Stimulated activated CD8-positive, alpha-beta memory T cell treated with anti-CD3 and anti-CD28 coated beads, Interleukin-7, amount 100 ng/mL, for 1 hour (primary cell): ENCODE measurements around the gene GAB3.
"Not testable (repeated sequence)": the region's sequence is repeated elsewhere in the genome, so short reads cannot be mapped to it uniquely, and the experiment has no call there.

Experiments
- DNase-seq, 2 donors: peaks; one replicate each; pipeline ENCODE4 v3.0.0-alpha.2; 2020; ENCODE audit warnings: low read depth in 2 of 2

Gene GAB3

DNA sequence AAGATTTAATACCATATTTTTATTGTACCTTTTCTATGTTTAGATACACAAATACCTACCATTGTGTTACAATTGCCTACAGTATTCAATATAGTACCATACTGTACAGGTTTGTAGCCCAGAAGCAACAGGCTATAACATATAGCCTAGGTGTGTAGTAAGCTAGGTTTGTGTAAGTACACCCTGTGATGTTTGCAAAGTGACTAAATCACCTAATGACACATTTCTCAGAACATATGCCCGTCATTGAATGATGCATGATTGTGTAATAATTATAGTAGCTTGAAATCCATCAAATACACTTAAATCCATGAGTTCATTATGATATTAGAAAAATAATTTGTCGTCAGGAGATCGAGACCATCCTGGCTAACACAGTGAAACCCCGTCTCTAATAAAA, 30.8 kb downstream of the GAB3 start:
- no peak for DNase-seq

DNA sequence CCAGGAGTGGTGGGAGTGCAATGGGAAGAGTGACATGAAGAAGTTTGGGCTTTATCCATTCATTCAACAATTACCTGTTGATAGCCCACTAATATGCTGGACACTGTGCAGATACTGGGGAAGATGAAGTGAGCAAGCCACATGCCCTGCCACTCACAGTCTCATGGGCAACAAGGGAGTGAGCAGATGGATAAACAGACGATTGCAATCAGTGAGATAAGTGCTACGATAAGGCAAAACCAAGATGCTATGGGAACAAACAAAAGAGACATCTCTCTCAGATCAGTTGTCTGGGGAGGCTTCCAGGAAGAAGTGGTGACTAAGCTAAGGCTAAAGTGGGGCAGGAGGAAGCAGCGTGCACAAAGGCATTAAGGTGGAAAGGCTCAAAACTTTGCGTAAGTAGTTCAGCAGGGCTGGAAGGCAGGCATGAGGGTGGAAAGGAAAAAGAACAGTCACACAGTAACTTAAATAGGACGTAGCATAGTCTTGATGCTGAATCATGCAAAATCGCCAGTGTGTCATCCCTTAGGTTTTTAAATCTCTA, 31.7 kb downstream of the GAB3 start:
- no peak for DNase-seq

DNA sequence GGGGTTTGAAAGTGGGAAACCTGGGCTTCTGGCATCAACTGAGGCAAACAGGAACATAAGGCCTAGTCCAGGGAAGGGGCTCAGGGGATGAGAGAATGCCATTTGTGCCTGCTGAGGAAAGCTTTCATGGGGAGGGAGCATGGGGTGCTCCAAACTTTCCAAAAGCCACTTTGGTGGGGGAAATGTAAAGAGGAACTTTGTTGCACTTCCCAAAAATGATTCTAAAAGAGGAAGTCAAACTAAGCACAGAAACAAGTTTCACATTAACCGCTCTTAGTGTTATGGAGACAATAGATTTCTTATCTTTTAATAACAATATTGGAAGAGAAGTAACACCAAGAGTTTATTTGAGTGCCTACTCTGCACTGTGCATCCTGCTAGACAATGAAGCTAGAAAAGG, 32.3 kb downstream of the GAB3 start:
- DNase-seq: no peak

DNA sequence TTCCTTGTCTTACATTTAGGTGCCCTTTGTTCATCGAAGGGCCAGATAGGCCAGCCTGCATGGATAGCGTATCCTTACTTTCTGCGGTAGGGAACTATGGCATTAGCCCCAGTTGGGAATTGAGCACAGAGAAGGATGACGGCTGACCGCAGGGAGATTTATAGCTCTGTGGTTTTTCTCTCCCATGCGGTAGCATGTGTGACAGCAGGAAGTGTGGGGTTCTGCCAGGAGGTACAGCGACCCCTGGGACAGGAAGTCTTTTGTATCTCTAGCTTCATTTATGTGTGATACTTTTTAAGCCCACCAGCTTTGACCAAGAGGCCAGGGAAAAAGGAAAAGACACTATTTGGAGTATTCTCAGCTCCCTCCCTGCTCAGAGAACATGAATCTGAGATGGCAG, 33.1 kb downstream of the GAB3 start:
- DNase-seq: no peak

DNA sequence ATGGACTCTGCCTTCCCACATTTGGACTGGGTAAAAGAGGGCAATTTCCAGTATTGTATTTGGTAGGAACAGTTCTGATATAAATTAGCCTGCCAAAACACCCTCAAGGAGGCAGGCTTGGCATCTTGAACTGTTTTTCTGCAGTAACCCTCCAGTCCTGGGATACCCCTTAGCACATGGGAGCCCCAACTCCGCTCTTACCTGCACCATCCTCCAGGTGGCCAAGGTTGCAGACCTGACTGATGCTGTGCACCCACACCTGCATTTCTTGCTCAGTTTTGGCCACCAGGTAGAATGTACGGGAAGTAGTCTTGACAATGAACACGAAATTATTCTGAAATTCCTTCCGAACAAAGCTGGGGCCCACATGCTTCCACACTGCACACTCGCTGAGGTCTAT, 35.1 kb downstream of the GAB3 start:
- DNase-seq: no peak

DNA sequence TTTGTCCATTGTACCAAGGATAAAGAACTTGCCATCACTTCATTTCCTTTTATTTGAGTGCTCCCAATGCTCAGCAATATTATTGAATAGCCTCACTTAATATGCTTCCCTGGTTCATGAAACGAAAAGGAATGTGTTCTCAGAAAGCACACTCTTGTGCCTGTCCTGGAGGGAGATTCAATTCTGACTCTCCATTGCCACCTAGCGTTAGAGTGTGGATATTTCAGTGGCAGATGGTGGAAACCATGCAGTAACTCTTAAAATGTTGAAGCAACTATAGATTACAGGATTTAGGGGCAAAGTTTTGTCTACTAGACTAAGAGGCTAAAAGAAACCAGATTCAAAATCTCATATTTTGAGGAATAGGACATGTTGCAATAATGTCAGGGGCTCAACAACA, 36.0 kb downstream of the GAB3 start:
- no peak for DNase-seq

DNA sequence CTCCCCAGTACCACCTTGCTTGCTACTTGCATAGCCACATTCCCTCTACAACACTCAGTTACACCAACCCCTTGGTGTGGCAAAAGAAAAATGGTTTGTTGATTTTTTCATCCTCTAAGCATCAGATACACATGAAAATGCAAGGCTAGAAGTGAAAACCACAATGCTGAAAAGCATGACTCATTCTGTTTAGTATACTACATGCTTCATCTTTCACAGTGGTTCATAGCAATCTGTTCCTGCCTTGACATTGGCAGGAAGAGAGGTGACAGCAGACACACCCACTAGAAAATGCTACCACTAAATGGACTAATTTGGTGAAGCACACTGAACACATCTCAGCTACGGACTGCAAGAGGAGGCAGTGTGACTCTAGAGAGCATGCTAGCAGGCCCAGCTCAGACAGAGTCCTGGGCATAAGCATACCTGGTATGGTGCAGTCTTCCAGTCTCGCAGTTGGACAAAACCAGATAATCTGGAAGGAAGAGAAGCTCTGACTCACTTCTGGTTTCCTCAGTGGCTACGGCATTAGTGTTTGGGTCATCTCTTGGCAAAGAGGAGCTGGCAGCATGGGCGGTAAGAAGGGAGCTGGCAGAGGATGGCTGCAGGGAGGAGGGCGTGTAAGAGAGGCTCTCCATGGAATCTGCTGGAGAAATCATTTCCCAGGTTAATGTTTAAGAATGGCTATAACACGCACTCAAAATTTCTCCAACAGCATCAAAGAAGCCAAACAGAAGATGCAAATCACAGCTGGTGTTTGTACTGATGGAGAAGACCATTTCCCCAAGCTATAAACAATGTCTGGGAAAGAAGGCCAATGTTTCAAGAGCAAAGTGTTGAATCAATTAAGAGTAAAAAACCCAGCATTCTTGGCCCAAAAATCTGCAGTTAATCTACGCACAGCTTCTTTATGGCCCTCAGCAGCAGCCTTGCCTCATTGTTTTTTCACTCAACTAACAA, 37.8 kb downstream of the GAB3 start:
- no peak for DNase-seq

DNA sequence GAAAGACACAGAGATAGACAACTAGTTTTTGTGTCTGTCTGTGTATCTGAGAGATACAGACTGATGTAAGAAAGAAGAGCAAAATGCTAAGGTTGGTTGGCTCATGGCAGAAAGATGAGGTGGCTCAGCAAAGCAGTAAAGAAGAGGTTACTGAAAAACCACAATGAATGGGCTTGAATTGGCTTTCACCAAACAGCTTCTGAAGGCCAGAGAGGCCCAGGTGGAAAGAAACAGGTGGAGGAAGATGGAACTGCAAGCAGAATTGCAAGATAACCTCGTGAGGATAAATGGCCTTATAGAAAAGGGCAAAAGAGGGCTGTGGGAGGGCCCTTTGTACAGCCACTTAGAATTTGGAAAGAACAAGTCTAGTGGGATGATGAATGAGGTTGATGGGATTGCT, 39.6 kb downstream of the GAB3 start:
- DNase-seq: no peak

DNA sequence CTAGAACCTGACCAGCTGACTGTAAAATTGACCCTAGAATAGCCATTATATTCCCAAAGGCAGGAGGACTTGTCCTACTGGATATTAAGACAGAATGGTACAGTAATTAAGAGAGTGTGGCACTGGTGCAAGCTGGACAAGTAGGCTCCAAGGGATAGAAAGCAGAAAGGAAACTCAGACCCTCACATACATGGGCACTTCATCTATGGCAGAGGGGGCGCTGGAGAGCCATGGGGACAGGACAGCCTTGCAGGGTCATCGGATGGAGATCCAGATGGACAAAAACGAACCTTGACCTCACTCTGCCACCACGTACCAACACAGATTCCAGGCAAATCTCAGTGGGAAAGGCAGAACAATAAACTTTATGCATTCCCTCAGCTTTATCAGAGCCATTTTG, 40.6 kb downstream of the GAB3 start:
- DNase-seq: no peak

DNA sequence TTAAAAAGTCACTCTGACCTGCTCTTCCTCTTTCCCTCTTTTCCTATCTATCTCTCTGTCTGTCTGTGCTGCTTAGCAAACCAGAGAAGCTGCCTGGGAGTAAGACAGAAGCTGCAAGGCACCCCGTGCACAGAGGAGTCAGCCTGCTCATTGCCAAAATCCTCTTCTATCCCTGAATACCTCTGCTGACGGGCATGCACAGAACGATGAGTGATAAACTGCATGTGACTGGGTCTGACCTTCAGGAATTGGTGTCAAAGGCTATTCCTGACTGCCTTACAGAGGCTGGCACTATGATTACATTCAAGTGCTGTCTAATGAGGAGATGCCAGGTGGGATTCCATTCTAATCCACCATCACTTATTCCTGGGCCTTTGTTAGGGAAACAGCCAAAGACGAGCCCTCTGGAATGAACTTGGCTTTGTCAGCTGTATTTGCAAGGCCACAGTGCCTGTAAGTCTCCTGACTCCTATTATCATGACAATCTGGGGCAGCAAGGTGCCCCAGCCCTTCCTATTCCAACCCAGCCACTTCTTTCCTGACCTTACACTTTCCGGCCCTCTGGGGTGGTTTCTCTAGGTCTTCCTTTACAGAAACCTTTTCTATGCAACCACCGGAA, 52.1 kb downstream of the GAB3 start:
- no peak for DNase-seq

DNA sequence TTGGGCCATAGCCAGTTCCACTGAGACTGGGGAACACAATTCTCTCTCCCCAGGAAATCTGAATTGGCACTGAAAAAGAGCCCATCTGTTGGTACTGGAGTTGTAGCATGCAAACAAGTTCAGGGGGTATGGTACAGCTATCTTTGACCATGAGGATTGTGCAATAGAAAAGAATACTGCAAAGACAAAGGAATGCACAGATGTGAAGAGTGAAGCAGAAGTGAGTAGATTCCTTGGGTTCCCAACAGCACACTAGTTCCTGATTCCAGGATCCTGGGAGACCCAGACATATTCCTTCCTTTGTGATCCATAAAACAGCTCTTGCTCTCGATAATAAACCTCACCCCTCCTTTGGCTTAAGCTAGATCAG, 54.2 kb downstream of the GAB3 start:
- DNase-seq: no peak

DNA sequence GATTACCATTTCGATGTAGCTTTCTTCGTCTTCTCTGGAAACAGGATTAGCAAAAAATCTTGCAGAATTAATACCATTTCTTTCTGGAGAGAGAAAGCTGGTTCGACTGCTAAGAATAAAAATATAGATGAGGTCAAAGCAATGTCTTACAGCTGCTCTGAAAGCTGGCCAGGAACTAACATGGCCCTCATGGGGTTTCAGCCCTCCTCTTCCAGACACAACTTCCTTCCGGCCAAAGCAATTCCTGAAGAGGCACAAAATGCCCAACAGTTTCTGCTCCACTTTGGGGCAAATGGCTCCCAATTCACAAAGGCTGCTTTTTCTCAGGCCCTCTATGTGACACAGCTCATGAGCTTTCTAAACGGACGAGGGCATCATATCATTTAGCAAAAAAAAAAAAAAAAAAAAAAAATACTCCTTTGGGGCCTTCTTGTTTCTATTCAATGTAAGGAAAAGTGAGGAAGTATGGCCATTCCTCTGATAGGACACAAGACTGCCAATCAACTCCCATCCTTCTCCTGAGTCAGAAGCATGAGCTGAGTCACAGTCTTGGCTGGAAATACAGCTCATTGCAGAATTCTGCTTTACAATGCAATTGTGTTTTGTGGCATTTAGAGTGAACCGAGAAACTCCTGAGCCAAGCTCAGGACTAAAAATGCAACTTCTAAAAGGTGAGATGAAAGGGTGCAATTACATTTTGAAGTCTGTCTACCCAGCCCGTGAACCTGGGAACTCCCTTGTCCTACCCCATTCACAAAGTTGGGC, 54.8 kb downstream of the GAB3 start:
- no peak for DNase-seq

DNA sequence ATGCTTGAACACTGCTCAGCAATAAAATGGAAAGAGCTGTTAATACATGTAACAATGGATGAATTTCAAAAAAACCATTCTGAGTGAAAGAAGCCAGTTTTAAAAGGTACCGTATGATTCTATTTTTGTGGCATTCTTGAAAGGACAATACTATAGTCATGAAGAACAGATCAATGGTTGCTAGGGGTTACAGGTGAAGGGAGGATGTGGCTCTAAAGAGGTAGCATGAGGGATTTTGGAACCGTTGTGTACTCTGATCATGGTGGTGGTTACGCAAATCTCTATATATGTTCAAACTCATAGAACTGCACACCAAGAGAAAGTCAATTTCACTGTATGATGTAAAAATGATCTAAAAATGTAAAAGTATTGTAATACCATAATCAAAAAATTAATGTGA, 57.5 kb downstream of the GAB3 start:
- no peak for DNase-seq

DNA sequence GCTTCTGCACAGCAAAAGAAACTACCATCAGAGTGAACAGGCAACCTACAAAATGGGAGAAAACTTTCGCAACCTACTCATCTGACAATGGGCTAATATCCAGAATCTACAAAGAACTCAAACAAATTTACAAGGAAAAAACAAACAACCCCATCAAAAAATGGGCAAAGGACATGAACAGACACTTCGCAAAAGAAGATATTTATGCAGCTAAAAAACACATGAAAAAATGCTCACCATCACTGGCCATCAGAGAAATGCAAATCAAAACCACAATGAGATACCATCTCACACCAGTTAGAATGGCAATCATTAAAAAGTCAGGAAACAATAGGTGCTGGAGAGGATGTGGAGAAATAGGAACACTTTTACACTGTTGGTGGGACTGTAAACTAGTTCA, 60.4 kb downstream of the GAB3 start:
- not testable (repeated sequence) for DNase-seq

DNA sequence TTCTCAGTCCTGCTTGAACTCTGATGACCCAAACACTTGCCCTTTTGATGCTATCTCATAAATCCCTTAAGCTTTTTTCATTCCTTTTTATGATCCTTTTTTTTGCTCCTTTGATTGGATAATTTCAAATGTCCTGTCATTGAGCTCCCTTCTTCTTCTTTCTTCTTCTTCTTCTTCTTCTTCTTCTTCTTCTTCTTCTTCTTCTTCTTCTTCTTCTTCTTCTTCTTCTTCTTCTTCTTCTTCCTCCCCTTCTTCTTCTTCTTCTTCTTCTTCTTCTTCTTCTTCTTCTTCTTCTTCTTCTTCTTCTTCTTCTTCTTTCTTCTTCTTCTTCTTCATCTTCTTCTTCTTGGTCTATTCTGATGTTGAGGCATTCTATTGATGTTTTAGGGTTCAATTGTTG, 78.8 kb downstream of the GAB3 start:
- DNase-seq: not testable (repeated sequence)

DNA sequence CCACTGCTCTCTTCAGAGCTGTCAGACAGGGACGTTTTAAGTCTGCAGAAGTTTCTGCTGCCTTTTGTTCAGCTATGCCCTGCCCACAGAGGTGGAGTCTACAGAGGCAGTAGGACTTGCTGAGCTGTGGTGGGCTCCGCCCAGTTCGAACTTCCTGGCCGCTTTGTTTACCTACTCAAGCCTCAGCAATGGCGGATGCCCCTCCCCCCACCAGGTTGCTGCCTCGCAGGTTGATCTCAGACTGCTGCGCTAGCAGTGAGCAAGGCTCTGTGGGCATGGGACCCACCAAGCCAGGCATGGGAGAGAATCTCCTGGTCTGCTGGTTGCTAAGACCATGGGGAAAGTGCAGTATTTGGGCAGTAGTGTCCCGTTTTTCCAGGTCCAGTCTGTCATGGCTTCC, 80.0 kb downstream of the GAB3 start:
- not testable (repeated sequence) for DNase-seq

DNA sequence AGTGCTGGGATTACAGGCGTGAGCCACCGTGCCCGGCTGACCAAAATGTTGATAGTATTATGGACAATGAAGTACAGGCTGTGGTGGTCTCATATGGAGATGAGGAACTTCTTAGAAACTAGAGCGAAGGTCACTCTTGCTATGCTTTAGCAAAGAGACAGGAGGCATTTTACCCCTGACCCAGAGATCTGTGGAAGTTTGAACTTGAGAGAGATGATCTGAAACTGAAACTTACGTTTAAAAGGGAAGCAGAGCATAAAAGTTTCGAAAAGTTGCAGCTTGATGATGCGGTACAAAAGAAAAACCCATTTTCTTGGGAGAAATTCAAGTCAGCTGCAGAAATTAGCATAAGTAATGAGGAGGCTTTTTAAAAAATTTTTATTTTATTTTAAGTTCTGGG, 89.0 kb downstream of the GAB3 start:
- no peak for DNase-seq

DNA sequence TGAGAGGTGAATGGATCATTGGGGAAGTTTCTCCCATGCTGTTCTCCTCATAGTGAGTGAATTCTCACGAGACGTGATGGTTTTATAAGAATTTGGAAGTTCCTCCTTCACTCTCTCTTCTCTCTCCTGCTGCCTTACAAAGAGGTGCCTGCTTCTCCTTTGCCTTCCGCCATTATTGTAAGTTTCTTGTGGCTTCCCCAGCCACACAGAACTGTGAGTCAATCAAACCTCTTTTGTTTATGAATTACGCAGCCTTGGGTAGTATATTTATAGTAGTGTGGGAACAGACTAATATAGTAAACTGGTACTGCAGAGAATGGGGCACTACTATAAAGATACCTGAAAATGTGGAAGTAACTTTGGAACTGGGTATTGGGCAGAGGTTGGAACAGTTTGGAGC, 89.7 kb downstream of the GAB3 start:
- no peak for DNase-seq

DNA sequence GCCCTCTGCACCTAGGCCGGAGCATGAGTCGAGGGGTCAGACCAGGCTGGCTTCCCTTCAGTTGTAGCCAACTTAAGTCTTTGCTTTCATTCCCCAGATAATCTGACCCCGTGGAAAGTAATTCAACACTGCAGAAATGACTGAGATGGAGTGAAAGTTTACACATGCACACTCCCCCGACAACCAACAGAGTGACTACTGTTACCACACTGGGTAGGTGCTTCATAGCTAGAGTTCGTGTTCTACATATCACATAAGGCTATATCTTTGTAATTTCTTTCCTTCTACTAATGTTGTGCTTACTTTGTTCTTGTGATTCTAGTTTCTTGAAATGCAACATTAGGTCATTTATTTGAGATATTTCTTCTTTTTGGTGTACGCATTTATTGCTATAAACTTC, 90.3 kb downstream of the GAB3 start:
- DNase-seq: no peak

DNA sequence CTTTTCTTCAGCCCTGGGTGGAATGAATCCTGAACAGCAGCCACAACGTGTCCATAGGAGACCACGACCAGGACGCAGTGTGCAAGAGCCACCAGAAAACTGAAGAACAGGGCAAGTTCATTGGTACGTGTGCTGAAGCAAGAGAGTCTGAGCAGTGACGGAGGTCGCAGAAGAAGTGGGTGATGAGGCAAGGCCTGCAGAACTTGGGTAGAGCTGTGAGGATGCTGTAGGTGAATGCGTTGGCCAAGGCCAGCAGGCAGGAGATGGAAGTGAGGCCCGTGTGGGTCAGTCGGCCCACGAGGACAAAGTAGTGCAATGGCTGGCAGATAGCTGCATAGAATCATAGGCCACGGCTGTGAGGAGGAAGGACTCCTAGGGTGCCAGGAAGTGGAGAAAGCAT, 91.9 kb downstream of the GAB3 start:
- no peak for DNase-seq

DNA sequence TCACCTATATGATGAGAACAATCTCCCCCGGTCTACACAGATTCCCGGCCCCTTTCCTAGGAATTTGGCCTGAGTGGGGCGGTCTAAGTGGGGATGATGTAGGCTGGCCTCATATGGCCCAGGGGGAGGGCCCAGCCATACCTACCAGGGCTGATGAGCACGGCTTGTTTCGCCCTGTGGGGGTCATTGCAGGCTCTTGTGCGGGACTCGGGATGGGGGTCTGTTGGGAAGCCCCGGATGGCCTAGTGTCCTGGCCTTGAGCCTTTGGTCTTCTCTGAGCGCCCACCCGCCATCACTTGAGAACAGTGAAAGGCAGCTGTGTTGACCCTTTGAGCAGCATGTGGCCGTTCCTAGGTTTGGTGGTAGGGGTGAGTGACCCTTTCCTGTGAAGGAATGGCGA, 92.7 kb downstream of the GAB3 start:
- DNase-seq: no peak

DNA sequence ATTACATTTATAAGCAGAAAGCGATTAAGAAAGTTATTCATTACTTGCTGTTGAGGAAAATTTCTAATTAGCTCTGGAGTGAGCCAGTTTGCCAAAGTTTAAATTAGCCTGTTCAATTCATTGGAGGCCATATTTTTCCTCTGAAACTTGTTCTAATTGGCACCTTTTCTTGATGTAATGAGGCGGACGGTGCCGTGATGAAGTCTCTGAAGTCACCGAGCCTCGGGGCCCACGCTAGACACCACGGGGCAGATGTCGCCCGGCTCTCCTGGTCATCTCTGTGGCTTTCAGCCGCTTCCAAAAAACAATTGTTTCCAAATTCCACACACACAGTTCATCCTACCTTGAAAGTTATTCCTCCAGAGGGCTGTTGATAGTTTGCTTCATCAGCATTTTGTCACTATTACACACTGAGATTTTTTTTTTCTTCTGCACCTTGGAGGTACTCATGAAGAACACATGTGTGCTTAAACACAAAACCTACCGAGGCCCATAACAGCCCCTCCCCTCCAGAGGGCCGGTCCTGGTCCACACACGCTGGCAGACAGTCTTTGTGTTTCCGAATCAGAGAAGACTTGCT, 93.6 kb downstream of the GAB3 start:
- DNase-seq: no peak
